Spleen (tissue), 7 donors: ENCODE measurements around the gene DEDD.

ENCODE experiments used
- CTCF ChIP-seq, 11 experiments: fragments of 200-600 bp in 7 of 11; fragments of 450-650 bp in 4 of 11; sonication (generic) in 4 of 11; IDR thresholded peaks in 8 of 11; conservative IDR thresholded peaks in 3 of 11; 1 replicate in 7 of 11; 2 replicates in 4 of 11; pipeline versions ENCODE4 v1.4.0 to v1.8.0; 2016 to 2021; ENCODE audit warnings: antibody characterized with exemption in 11 of 11, inconsistent platforms in 4 of 11, mild to moderate bottlenecking in 1 of 11
- POLR2A ChIP-seq, 3 donors: fragments of 450-650 bp; IDR thresholded peaks; one replicate each; pipeline ENCODE4 v1.5.1; 2017; ENCODE audit warnings: antibody characterized with exemption in 3 of 3, mild to moderate bottlenecking in 1 of 3
- POLR2AphosphoS5 ChIP-seq, 3 donors: sonication (generic); formaldehyde crosslinking; IDR thresholded peaks; one replicate each; pipeline ENCODE4 v1.5.1; 2017; ENCODE audit warnings: antibody characterized with exemption in 3 of 3
- donor health status: DM: no; HTN: no; CAD: no; lungs with moderate emphysema.
- donor health status: DM: no; HTN: no; CAD: no.
- donor health status: DM: no; HTN: no; CAD: no.

GRCh38 chr1:161083748-161084596 lies 48.5 kb downstream of the DEDD start:
- TF ChIP-seq POLR2A (IDR thresholded peaks at IDR 0.05) (no peak), CTCF (IDR thresholded peaks at IDR 0.05 in 8 of 11, conservative IDR thresholded peaks at IDR 0.05 in 3 of 11) (no peak), POLR2AphosphoS5 (IDR thresholded peaks at IDR 0.05) (no peak)
